Colonic mucosa (tissue), 4 donors: ENCODE measurements around the gene EIF2S2. TPM values are rescaled to one million over a fixed set of nuclear protein-coding genes. Genes with fewer than 3 reads are reported as not detected.

ENCODE experiments used
- DNase-seq: peaks from one replicate; pipeline ENCODE4 v3.0.0-alpha.2; 2020
- H3K27ac ChIP-seq: fragments of 200-600 bp; one replicate; pipeline ENCODE4 v1.8.0; 2021
- H3K27me3 ChIP-seq: fragments of 200-600 bp; one replicate; pipeline ENCODE4 v1.8.0; 2021
- H3K36me3 ChIP-seq: fragments of 200-600 bp; one replicate; pipeline ENCODE4 v1.8.0; 2021
- H3K4me1 ChIP-seq: fragments of 200-600 bp; one replicate; pipeline ENCODE4 v1.8.0; 2021; ENCODE audit warnings: mild to moderate bottlenecking
- H3K4me3 ChIP-seq: fragments of 200-600 bp; one replicate; pipeline ENCODE4 v1.8.0; 2021
- H3K9ac ChIP-seq, 2 donors: one replicate each; pipeline ENCODE4 v1.7.0; 2013; ENCODE audit warnings: control low read depth in 2 of 2, low read depth in 2 of 2, low read length in 2 of 2
- H3K9me3 ChIP-seq: fragments of 200-600 bp; one replicate; pipeline ENCODE4 v1.8.0; 2021
- intact Hi-C: fragments of 100-400 bp; cut with DNase I; formaldehyde crosslinking; loops from one replicate; pipeline ENCODE4 v1.14.1; 2022
- microRNA-seq: library from miRNA; unstranded; fragments of <30 nt; microRNA quantifications from one replicate; pipeline ENCODE4, GENCODE V29; 2019
- total RNA-seq, 2 donors: library from RNA; stranded (reverse); fragmentation: NEBNext Ultra II Directional in 1 of 2; extraction: Animal tissue kit (Norgen Biotek cat#: 25700) in 1 of 2; gene quantifications; one replicate each; pipeline ENCODE4 v1.2.1, GENCODE V29; 2021
- TF ChIP-seq, protein P1 (sequence below): fragments of 200-600 bp; IDR thresholded peaks from one replicate; pipeline ENCODE4 v1.8.0; 2022; ENCODE audit warnings: antibody characterized with exemption, mild to moderate bottlenecking
- donor health status: healthy.
- donor health status: DM: no; HTN: no; CAD: no.
- donor health status: DM: no; HTN: no; CAD: no.

Gene EIF2S2
- total RNA-seq, 2 donors from 2014 or later, result 53.1 to 71.6 TPM

DNA sequence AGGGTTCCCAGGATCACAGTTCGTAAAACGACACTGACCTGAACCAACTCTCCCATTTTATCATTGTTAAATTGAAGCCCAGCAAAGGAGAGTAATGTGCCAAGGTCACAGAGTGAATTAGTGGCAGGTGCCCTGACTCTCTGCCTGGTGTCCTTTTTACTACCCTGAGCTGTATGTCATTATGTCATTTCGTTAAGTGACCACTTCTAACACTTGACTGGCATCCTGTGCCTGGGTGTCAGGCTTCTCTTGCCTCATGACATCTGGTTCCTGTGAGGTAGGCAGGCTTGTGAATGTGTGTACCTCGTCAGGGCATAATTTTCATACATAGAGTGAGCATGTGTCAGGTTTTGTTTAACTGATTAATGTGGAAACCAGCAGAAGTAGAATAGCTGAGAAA lies 69.8 kb downstream of the EIF2S2 start:
- no peak overlapping the region for H3K27ac ChIP-seq
- no peaks in the 10 kb centered on the region for H3K9me3 ChIP-seq
- peaks cover 8% of the 10 kb centered on the region for H3K4me1 ChIP-seq
- TF ChIP-seq, protein P1, sequence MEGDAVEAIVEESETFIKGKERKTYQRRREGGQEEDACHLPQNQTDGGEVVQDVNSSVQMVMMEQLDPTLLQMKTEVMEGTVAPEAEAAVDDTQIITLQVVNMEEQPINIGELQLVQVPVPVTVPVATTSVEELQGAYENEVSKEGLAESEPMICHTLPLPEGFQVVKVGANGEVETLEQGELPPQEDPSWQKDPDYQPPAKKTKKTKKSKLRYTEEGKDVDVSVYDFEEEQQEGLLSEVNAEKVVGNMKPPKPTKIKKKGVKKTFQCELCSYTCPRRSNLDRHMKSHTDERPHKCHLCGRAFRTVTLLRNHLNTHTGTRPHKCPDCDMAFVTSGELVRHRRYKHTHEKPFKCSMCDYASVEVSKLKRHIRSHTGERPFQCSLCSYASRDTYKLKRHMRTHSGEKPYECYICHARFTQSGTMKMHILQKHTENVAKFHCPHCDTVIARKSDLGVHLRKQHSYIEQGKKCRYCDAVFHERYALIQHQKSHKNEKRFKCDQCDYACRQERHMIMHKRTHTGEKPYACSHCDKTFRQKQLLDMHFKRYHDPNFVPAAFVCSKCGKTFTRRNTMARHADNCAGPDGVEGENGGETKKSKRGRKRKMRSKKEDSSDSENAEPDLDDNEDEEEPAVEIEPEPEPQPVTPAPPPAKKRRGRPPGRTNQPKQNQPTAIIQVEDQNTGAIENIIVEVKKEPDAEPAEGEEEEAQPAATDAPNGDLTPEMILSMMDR, result no peak
- intact Hi-C loops, result no loop called here
- H3K4me3 ChIP-seq, result no peak overlapping the region
- H3K9ac ChIP-seq, result no peak overlapping the region
- no peaks in the 10 kb centered on the region for H3K27me3 ChIP-seq
- no peaks in the 10 kb centered on the region for H3K36me3 ChIP-seq
- no peak for DNase-seq

DNA sequence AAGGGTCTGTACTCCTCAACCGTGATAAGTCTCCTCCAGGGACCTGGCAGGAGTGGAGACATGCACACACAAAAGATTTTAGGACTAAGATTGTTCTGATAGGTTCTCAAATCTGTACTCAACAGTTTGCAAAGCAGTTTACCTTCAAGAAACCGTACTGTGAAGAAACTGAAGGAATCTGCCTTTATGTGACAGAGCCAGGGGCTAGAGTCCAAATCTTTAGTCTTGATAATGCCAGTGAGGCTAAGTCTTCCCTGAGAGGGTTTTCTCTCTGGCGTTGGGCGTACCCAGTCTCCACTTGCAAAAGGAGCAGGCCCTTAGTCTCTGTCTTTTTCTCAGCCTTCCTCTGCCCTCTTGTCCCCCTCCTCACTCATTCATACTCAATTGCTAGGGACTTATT lies 70.8 kb downstream of the EIF2S2 start:
- no peak for DNase-seq
- TF ChIP-seq, protein P1, result no peak
- H3K9ac ChIP-seq, result no peak overlapping the region
- no peak overlapping the region for H3K4me3 ChIP-seq
- no peaks in the 10 kb centered on the region for H3K27me3 ChIP-seq
- no peak overlapping the region for H3K27ac ChIP-seq
- no peaks in the 10 kb centered on the region for H3K9me3 ChIP-seq
- no peaks in the 10 kb centered on the region for H3K36me3 ChIP-seq
- H3K4me1 ChIP-seq, result peaks cover 10% of the 10 kb centered on the region
- intact Hi-C loops, result no loop called here

DNA sequence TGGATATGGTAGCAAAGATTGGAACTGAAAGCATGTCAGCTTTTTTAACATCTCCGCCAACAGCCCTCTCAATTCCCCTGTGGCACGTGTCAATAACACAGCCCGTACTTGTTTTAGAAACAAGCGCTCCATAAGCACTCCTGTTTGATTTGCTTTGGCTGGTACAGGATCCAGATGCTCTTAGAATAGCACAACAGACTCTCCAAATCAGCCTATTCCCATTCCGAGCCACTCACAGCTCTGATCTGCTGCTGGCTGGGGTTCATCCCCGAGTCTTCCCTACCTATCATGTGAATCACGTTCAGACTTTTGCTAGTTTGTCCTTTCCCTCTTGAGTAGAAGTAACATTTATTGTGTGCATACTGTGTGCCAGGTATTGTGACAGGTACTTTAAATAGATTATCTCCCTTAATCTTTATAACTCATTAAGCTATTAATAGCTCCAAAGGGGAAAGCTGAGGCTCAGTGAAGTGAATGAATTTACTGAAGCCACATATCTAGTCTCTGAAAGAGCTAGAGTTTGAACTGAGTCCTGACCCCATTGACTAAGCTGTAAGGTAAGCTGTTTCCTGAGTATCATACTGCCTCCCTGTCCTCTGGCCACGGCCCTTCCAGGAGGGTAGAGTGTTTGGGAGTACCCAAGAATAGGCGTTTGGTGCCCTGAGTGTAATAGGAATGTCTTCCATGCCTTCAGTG lies 71.6 kb downstream of the EIF2S2 start:
- H3K9me3 ChIP-seq, result no peaks in the 10 kb centered on the region
- TF ChIP-seq, protein P1, result no peak
- H3K4me3 ChIP-seq, result no peak overlapping the region
- no peaks in the 10 kb centered on the region for H3K36me3 ChIP-seq
- intact Hi-C loops, result no loop called here
- H3K4me1 ChIP-seq, result peaks cover 10% of the 10 kb centered on the region
- DNase-seq, result no peak
- H3K27me3 ChIP-seq, result no peaks in the 10 kb centered on the region
- no peak overlapping the region for H3K9ac ChIP-seq
- H3K27ac ChIP-seq, result no peak overlapping the region

Small RNA genes within 50 kb of the gene (microRNA-seq; reads per million reads assigned to microRNA genes)
- not detected for gene MIR4755

Other genes starting within 250 kb of the EIF2S2 start
- 100 to 1,000 TPM; 196 to 212 TPM for gene RALY, start 118.3 kb downstream of the EIF2S2 start, total RNA-seq
- gene ASIP, start 129.2 kb upstream of the EIF2S2 start, total RNA-seq, result not detected
- 100 to 1,000 TPM in 1 of 2 donors, 10 to 100 TPM in 1; 79.4 to 192 TPM for gene AHCY, start 191.1 kb upstream of the EIF2S2 start, total RNA-seq